ENCODE results near the gene TMEM258.
A peak's percentile ranks its signal among the peaks of the same experiment; 100 is the strongest.

The TMEM258 gene

DNA sequence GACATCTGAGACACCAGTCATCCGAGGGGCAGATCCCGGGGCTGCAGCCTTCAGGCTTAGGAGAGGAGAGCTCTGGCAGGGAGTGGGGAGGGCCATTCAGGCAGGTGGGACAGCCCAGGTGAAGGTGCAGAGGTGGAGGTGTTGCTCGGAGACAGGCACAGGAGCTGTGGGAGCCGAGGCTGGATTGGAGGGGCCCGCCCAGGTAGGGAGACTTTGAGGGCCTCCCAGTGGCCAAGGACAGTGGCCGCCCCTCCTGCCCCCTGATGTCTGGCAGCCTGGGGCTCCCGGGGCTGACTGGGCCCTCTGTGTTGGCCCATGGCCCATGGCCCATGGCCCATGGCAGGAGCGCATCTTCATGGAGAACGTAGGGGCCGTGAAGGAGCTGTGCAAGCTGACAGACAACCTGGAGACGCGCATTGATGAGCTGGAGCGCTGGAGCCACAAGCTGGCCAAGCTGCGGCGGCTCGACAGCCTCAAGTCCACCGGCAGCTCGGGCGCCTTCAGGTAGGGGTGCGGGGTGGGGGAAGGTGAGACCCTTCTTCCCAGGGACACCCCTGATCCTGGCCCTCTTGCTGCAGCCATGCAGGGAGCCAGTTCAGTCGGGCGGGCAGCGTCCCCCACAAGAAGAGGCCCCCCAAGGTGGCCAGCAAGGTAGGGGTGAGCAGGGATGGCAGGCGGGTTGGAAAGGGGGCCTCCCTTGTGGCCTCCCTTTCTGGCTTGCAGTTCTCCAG lies 13.3 kb downstream of the TMEM258 start:
- peaks cover 16% of the 10 kb centered on the region for H3K4me1 Mint-ChIP-seq (ENCODE audit: low read depth)
- peaks cover 11% of the 10 kb centered on the region for H3K36me3 Mint-ChIP-seq (ENCODE audit: low read depth)
- DNase-seq, result no peak
- peaks cover 7% of the 10 kb centered on the region for H3K27me3 Mint-ChIP-seq
- H3K4me3 Mint-ChIP-seq, result no peak overlapping the region
- H3K27ac Mint-ChIP-seq, result no peak overlapping the region
- H3K9me3 Mint-ChIP-seq, result no peaks in the 10 kb centered on the region

DNA sequence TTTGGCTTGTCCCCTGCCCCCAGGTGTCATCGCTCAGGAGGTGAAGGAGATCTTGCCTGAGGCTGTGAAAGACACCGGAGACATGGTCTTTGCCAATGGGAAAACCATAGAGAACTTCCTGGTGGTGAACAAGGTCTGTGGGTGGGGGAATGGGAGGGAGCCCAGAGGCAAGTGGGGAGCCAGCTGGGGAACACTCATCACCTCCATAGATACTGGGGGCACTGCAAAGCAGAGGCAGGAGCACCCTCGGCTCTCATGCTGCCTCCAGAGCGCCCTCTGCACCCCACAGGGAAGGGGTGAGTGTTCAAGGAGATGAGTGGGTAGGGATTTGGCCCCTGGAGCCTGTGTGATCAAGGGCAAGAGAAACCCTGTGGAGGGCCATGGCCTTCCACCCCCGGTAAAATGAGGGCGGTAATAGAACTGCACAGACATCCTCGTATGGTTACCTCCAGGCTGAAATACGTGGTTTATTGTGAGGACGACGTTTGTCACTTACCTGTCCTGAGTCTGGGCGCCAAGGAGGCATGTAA lies 14.0 kb downstream of the TMEM258 start:
- no peak for DNase-seq
- Mint-ChIP-seq H3K27ac (no peak overlapping the region), H3K36me3 (ENCODE audit: low read depth) (peaks cover 6% of the 10 kb centered on the region), H3K4me3 (no peak overlapping the region), H3K9me3 (no peaks in the 10 kb centered on the region), H3K4me1 (ENCODE audit: low read depth) (peaks cover 16% of the 10 kb centered on the region), H3K27me3 (peaks cover 7% of the 10 kb centered on the region)

DNA sequence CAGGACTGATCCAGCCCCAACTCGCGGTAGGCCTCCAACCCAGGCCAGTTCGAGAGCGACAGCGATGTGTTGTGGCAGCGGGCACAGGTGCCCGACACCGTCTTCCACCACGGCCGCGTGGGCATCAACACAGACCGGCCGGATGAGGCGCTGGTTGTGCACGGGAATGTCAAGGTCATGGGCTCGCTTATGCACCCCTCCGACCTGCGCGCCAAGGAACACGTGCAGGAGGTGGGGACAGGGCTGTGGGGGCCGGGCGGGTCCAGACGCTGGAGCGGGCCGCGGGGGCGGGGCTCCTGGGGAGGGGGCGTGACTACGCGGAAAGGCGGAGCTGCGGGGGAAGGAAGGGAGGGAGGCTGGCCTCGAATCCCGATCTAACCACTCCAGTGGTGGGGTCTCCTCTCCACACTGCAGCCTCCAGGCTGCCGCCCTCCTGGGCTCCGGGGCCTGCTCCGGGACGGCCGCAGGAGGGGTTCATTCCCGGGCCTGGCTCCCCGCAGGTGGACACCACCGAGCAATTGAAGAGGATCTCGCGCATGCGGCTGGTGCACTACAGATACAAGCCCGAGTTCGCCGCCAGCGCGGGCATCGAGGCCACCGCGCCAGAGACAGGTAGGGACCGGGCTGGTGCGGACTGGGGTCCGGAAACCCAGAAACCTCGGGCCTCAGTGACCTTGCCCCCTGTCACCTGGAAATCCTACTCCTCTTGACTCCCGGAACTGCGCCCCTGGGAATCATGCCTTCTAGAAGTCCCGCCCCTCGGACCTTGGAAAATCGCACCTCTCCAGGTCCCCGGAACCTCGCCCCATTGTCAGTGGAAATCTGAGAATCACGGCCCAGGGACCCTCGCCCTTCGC lies 14.9 kb downstream of the TMEM258 start:
- peaks cover 7% of the 10 kb centered on the region for H3K27me3 Mint-ChIP-seq
- no peaks in the 10 kb centered on the region for H3K9me3 Mint-ChIP-seq
- H3K4me1 Mint-ChIP-seq (ENCODE audit: low read depth), result peaks cover 19% of the 10 kb centered on the region
- no peak overlapping the region for H3K27ac Mint-ChIP-seq
- H3K4me3 Mint-ChIP-seq, result no peak overlapping the region
- peak; percentile 82 for DNase-seq
- no peaks in the 10 kb centered on the region for H3K36me3 Mint-ChIP-seq (ENCODE audit: low read depth)

DNA sequence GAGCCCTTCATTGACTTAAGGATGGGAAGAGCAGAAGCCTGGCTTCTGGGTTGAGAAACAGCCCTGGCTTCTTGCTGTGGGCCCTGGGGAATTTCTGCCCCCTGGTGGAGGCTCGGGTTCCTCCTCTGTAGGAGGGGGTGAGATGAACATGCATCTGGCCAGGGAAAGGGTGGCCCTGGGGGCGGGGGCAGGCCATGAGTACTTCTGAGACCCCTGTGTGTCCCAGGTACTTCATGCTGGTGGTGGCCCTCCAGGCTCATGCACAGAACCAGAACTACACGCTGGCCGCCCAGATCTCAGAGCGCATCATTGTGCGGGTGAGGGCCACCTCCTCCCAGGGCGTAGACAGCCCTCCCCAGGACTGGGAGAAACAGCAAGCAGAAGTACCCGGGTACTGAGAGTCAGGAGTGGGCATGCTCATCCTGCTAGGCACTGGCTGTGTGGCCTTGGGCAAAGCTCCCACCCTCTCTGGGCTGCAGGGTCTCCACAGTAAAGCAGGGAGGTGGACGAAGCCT lies 15.8 kb downstream of the TMEM258 start:
- Mint-ChIP-seq H3K27ac (no peak overlapping the region), H3K27me3 (peaks cover 7% of the 10 kb centered on the region), H3K9me3 (no peaks in the 10 kb centered on the region), H3K4me1 (ENCODE audit: low read depth) (peaks cover 19% of the 10 kb centered on the region), H3K36me3 (ENCODE audit: low read depth) (no peaks in the 10 kb centered on the region), H3K4me3 (no peak overlapping the region)
- peak; percentile 76 for DNase-seq

DNA sequence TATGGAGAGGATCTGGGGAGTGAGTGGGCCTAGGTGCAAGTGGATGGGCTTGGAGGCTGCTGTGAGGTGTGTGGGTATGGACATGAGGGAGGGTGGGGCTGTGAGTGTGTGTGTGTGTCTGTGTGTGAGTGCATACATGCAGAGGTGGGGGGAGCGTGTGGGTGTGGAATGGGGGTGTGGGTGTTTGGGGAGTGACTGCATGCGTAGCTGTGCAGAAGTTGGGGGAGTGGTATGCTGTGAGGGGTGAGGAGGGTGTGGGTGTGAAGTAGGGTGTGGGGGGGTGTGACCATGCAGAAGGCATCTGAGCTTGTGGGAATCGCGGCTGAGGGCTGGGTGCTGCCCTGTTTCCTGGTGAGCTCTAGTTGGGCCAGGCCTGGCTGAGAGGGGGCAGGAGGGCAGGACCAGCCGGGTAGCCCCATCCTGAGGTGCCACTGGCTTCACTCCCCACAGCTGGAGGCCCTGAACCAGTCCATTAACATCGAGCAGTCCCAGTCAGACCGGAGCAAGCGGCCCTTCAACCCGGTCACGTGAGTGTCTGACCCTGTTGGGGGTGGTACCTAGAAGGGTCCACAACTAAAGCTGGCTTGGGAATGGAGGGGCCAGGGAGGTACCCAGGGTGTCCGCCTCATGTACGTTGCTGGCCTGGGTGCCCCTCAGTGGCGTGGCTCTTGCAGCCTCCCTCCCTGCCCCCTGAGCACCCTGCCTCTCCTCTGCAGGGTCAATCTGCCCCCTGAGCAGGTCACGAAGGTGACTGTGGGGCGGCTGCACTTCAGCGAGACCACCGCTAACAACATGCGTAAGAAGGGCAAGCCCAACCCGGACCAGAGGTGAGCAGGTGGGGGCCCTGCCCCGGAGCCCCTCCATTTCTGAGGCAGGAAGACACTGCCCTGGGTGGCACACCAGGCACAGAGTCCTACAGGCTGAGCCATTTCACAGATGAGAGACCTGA lies 16.5 kb downstream of the TMEM258 start:
- no peak overlapping the region for H3K4me3 Mint-ChIP-seq
- H3K36me3 Mint-ChIP-seq (ENCODE audit: low read depth), result no peaks in the 10 kb centered on the region
- peaks cover 19% of the 10 kb centered on the region for H3K4me1 Mint-ChIP-seq (ENCODE audit: low read depth)
- peaks cover 7% of the 10 kb centered on the region for H3K27me3 Mint-ChIP-seq
- H3K27ac Mint-ChIP-seq, result no peak overlapping the region
- no peaks in the 10 kb centered on the region for H3K9me3 Mint-ChIP-seq
- no peak for DNase-seq

DNA sequence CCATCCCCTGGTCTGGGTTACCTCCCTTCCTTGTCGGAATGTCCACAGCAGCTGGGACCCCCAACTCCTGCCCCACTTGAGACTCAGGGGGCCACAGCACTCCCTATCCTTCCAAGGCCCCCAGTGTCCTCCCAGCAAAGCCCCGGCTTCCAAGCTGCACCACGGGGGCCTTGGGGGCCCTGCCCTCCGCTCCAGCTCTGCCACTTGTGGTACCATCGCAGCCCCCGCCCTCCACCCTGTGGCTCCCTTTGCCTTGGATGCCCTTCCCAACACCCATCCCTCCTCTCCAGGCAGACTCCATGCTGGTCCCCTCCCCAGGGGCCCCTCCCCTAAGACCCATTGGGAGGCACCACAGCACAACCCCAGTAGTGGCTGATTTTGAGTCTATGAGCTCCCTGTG lies 17.3 kb downstream of the TMEM258 start:
- peaks cover 19% of the 10 kb centered on the region for H3K4me1 Mint-ChIP-seq (ENCODE audit: low read depth)
- H3K9me3 Mint-ChIP-seq, result no peaks in the 10 kb centered on the region
- H3K36me3 Mint-ChIP-seq (ENCODE audit: low read depth), result no peaks in the 10 kb centered on the region
- no peak for DNase-seq
- peaks cover 7% of the 10 kb centered on the region for H3K27me3 Mint-ChIP-seq
- H3K27ac Mint-ChIP-seq, result no peak overlapping the region
- no peak overlapping the region for H3K4me3 Mint-ChIP-seq

- Mint-ChIP-seq H3K4me3 (no peak overlapping the region), H3K4me1 (ENCODE audit: low read depth) (peaks cover 19% of the 10 kb centered on the region), H3K27me3 (peaks cover 7% of the 10 kb centered on the region), H3K27ac (no peak overlapping the region), H3K9me3 (no peaks in the 10 kb centered on the region), H3K36me3 (ENCODE audit: low read depth) (no peaks in the 10 kb centered on the region)
- no peak for DNase-seq
Observed at GRCh38 chr11:61774411-61774810, 18.0 kb downstream of the TMEM258 start.

DNA sequence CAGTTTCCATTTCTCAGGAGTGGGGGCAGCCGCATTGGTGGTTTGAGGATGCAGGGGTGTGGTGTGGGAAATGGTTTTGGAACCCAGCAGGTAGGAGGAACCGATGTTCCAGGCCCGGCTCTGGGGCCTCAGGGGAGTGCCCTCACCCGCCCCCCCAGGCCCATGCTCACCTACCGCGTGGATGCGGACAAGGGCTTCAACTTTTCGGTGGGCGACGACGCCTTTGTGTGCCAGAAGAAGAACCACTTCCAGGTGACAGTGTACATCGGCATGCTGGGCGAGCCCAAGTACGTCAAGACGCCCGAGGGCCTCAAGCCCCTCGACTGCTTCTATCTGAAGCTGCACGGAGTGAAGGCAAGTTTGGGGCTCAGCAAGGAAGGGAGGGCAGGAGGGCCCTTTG lies 18.6 kb downstream of the TMEM258 start:
- Mint-ChIP-seq H3K4me1 (ENCODE audit: low read depth) (peaks cover 19% of the 10 kb centered on the region), H3K27me3 (peaks cover 7% of the 10 kb centered on the region), H3K27ac (no peak overlapping the region), H3K36me3 (ENCODE audit: low read depth) (no peaks in the 10 kb centered on the region), H3K9me3 (no peaks in the 10 kb centered on the region), H3K4me3 (no peak overlapping the region)
- no peak for DNase-seq

DNA sequence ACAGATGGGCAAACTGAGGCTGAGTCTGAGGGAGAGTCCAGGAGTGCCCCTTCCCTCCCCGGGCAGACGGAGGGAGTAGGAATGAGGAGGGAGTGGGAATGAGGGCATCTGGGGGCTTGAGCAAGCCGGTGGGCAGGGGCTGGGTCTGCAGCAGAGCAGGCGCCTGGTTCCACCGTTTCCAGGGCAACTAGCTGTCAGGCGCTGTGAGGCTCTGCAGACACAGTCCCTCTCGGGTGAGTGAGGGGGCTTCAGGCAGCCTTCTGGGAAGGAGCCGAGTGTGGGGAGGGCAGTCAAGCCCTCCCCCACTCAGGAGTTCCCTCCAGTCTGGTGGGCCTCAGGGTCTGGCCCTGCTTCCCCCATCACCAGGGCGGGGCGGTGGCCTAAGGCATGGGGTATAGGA lies 19.0 kb downstream of the TMEM258 start:
- H3K4me3 Mint-ChIP-seq, result no peak overlapping the region
- peaks cover 7% of the 10 kb centered on the region for H3K27me3 Mint-ChIP-seq
- H3K4me1 Mint-ChIP-seq (ENCODE audit: low read depth), result peaks cover 18% of the 10 kb centered on the region
- no peak overlapping the region for H3K27ac Mint-ChIP-seq
- no peaks in the 10 kb centered on the region for H3K36me3 Mint-ChIP-seq (ENCODE audit: low read depth)
- no peak for DNase-seq
- no peaks in the 10 kb centered on the region for H3K9me3 Mint-ChIP-seq

DNA sequence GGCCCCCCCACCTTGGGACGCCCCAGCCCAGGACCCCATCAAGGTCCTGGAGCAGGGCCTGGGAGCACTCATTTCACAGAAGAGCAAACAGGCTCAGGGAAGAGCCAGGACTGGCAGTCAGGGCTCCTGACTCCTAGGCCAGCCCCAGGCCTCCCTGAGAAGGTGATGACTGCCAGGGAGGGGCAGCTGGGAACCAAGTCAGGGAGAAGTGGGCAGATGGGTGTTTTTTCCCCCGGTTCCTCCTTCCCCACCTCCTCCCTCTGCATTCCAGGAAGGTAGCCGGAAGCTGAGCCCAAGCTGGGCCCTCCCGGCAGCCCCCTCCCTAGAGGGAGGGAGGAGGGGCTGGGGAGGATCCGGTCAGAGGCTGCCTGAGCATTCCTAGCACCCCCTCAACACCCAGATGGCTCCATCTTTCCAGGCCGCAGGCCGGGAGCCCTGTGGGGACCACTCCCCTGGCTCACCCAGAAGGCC lies 20.4 kb downstream of the TMEM258 start:
- H3K27ac Mint-ChIP-seq, result no peak overlapping the region
- DNase-seq, result no peak

GRCh38 chr11:61771195-61771894 lies 21.1 kb downstream of the TMEM258 start:
- Mint-ChIP-seq H3K36me3 (ENCODE audit: low read depth) (no peaks in the 10 kb centered on the region), H3K4me3 (no peak overlapping the region), H3K27ac (no peak overlapping the region), H3K4me1 (ENCODE audit: low read depth) (peaks cover 3% of the 10 kb centered on the region), H3K27me3 (no peaks in the 10 kb centered on the region), H3K9me3 (no peaks in the 10 kb centered on the region)
- DNase-seq, result no peak

More for the DNA sequence above, 20.4 kb downstream of the TMEM258 start:
- Mint-ChIP-seq H3K9me3 (no peaks in the 10 kb centered on the region), H3K4me1 (ENCODE audit: low read depth) (peaks cover 9% of the 10 kb centered on the region), H3K27me3 (peaks cover 3% of the 10 kb centered on the region), H3K4me3 (no peak overlapping the region), H3K36me3 (ENCODE audit: low read depth) (no peaks in the 10 kb centered on the region)

DNA sequence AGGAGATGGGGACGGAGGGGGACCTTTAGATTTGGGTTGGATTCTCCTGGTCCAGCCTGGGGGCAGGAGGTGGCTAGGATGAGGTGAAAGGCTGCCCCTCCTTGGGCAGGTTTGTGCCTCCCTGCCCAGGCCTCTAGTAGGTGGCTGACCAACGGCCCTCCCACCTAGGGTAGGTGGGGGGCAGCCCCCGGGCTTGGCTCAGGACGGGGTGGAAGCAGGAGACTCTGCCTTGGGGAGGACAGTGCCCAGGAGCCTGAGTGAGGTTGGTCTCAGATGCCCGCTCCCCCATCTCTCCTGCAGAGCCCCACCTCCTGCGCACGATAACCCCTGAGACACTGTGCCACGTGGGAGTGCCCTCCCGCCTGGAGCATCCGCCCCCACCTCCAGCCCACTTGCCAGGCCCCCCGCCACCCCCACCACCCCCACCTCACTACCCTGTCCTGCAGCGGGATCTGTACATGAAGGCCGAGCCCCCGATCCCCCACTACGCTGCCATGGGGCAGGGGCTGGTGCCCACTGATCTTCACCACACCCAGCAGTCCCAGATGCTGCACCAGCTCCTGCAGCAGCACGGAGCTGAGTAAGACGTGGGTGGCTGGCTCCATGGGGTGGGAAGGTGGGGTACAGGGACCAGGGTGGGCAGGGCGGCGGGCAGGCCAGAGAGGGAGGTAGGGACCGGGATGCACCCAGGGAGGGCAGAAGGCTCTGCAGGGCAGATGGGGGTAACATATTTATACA lies 22.3 kb downstream of the TMEM258 start:
- Mint-ChIP-seq H3K4me3 (no peak overlapping the region), H3K36me3 (ENCODE audit: low read depth) (no peaks in the 10 kb centered on the region), H3K27me3 (no peaks in the 10 kb centered on the region), H3K27ac (no peak overlapping the region), H3K4me1 (ENCODE audit: low read depth) (peaks cover 3% of the 10 kb centered on the region), H3K9me3 (no peaks in the 10 kb centered on the region)
- DNase-seq, result no peak
